ENCODE measurements around the gene ZBTB20. TPM values are rescaled to one million over a fixed set of nuclear protein-coding genes. Genes with fewer than 3 reads are reported as not detected.

Gene ZBTB20
- total and polyA plus RNA-seq, 4 donors: 0.69 to 128 (median 51.7) TPM

GRCh38 chr3:114775395-114775794, 371.7 kb downstream of the ZBTB20 start:
- H3K36me3 ChIP-seq (ENCODE audit: control insufficient read depth in 1 of 2, insufficient read depth in 2 of 2, low read length in 1 of 2): no peaks in the 10 kb centered on the region
- no peak for DNase-seq
- no peaks in the 10 kb centered on the region for H3K4me1 ChIP-seq (ENCODE audit: control insufficient read depth in 1 of 2, insufficient read depth in 2 of 2, low read length in 2 of 2)
- no peaks in the 10 kb centered on the region for H3K27me3 ChIP-seq (ENCODE audit: control insufficient read depth in 1 of 2, insufficient read depth in 2 of 2, low read length in 1 of 2)
- intact Hi-C loops (cut with DNase I): no loop called here
- ATAC-seq (ENCODE audit: low FRiP score): no peak
- 49% methylated on average over 2 of the region's 2 CpGs for WGBS, 2 donors
- H3K27ac ChIP-seq (ENCODE audit: low read depth in 1 of 2, low read length in 2 of 2): no peak overlapping the region
- H3K9me3 ChIP-seq (ENCODE audit: control insufficient read depth, low read length): peaks cover 1% of the 10 kb centered on the region
- no peak overlapping the region for H3K4me3 ChIP-seq (ENCODE audit: low read length in 2 of 2)

DNA sequence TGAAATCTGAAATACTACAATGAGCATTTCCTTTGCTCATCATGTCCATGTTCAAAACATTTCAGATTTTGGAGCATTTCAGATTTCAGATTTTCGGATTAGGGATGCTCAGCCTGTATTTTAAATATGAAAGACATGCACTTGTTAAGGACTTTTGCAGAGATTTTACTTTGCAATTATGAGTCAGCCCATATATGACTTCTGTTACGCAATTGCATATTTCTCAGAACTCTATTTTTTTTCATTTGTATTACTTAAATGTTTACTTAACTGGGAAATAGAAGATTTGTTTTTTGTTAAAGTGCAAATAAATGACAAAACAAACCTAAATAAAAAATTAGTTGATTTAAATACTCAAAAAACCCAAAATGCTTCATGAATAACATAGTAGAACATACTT, 376.2 kb downstream of the ZBTB20 start:
- DNase-seq (no peak), ATAC-seq (ENCODE audit: low FRiP score) (no peak)
- Histone ChIP-seq H3K9me3 (ENCODE audit: control insufficient read depth, low read length) (no peaks in the 10 kb centered on the region), H3K27me3 (ENCODE audit: control insufficient read depth in 1 of 2, insufficient read depth in 2 of 2, low read length in 1 of 2) (no peaks in the 10 kb centered on the region), H3K4me3 (ENCODE audit: low read length in 2 of 2) (no peak overlapping the region), H3K36me3 (ENCODE audit: control insufficient read depth in 1 of 2, insufficient read depth in 2 of 2, low read length in 1 of 2) (no peaks in the 10 kb centered on the region), H3K27ac (ENCODE audit: low read depth in 1 of 2, low read length in 2 of 2) (no peak overlapping the region), H3K4me1 (ENCODE audit: control insufficient read depth in 1 of 2, insufficient read depth in 2 of 2, low read length in 2 of 2) (no peaks in the 10 kb centered on the region)
- 95 to 97% methylated on average over 2 of the region's 2 CpGs for WGBS, 2 donors
- intact Hi-C loops (cut with DNase I): no loop called here

DNA sequence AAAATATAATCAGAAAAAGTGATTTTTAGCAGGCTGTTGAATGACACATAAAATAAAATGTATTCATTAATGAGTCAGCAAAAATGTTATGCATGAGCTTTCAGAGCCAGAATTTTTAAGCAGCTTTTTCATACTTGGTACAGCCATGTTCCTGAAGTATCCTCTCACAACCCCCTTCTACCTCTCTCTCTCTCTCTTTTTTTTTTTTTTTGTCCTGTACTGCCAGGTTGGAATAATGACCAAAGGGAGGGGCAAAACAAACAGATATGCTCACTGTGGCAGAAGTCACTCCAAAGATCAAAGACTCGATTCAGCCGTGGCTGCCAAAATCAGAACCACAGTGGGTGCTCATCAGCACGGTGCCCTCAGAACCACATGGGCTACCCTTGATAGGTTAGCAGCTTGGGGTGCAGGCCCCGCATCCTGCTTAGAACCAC, 383.0 kb downstream of the ZBTB20 start:
- intact Hi-C loops (cut with DNase I): no loop called here
- H3K9me3 ChIP-seq (ENCODE audit: control insufficient read depth, low read length): no peaks in the 10 kb centered on the region
- H3K27ac ChIP-seq (ENCODE audit: low read depth in 1 of 2, low read length in 2 of 2): no peak overlapping the region
- WGBS, 2 donors: 67 to 78% methylated on average over 4 of the region's 4 CpGs
- no peak for DNase-seq
- peaks cover under 1 to 1% of the 10 kb centered on the region in 2 donors for H3K4me1 ChIP-seq (ENCODE audit: control insufficient read depth in 1 of 2, insufficient read depth in 2 of 2, low read length in 2 of 2)
- no peak for ATAC-seq (ENCODE audit: low FRiP score)
- H3K4me3 ChIP-seq (ENCODE audit: low read length in 2 of 2): no peak overlapping the region
- no peaks in the 10 kb centered on the region for H3K27me3 ChIP-seq (ENCODE audit: control insufficient read depth in 1 of 2, insufficient read depth in 2 of 2, low read length in 1 of 2)
- H3K36me3 ChIP-seq (ENCODE audit: control insufficient read depth in 1 of 2, insufficient read depth in 2 of 2, low read length in 1 of 2): no peaks in the 10 kb centered on the region

DNA sequence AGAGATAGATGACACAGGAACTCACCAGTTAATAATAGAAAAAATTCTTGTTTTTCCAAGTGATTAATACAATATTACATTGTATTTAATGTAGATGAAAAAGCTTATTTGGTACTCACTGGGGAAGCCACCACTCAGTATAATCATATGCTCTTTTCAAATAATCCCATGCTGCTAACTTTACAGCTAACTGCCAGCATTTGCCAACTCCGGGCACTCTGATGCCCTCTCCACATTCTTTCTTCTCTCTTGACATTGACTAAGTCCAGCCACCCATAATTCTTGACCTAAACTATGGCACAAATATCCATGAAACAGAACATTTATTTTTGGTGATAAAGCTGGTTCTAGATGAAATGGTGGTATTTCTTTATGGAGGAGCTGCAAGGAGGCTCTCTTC, 384.9 kb downstream of the ZBTB20 start:
- no peak overlapping the region for H3K27ac ChIP-seq (ENCODE audit: low read depth in 1 of 2, low read length in 2 of 2)
- peaks cover 1 to 2% of the 10 kb centered on the region in 2 donors for H3K4me1 ChIP-seq (ENCODE audit: control insufficient read depth in 1 of 2, insufficient read depth in 2 of 2, low read length in 2 of 2)
- intact Hi-C loops (cut with DNase I): no loop called here
- H3K9me3 ChIP-seq (ENCODE audit: control insufficient read depth, low read length): no peaks in the 10 kb centered on the region
- H3K4me3 ChIP-seq (ENCODE audit: low read length in 2 of 2): no peak overlapping the region
- no peaks in the 10 kb centered on the region for H3K27me3 ChIP-seq (ENCODE audit: control insufficient read depth in 1 of 2, insufficient read depth in 2 of 2, low read length in 1 of 2)
- WGBS, 2 donors: 82 to 83% methylated on average over 1 of the region's 1 CpG
- DNase-seq (no peak), ATAC-seq (ENCODE audit: low FRiP score) (no peak)
- H3K36me3 ChIP-seq (ENCODE audit: control insufficient read depth in 1 of 2, insufficient read depth in 2 of 2, low read length in 1 of 2): no peaks in the 10 kb centered on the region

GRCh38 chr3:114760679-114761078, 386.4 kb downstream of the ZBTB20 start:
- H3K4me3 ChIP-seq (ENCODE audit: low read length in 2 of 2): no peak overlapping the region
- H3K27ac ChIP-seq (ENCODE audit: low read depth in 1 of 2, low read length in 2 of 2): no peak overlapping the region
- H3K4me1 ChIP-seq (ENCODE audit: control insufficient read depth in 1 of 2, insufficient read depth in 2 of 2, low read length in 2 of 2): peaks cover 1 to 2% of the 10 kb centered on the region in 2 donors
- no peaks in the 10 kb centered on the region for H3K36me3 ChIP-seq (ENCODE audit: control insufficient read depth in 1 of 2, insufficient read depth in 2 of 2, low read length in 1 of 2)
- DNase-seq (no peak), ATAC-seq (ENCODE audit: low FRiP score) (no peak)
- H3K27me3 ChIP-seq (ENCODE audit: control insufficient read depth in 1 of 2, insufficient read depth in 2 of 2, low read length in 1 of 2): no peaks in the 10 kb centered on the region
- intact Hi-C loops (cut with DNase I): no loop called here
- no peaks in the 10 kb centered on the region for H3K9me3 ChIP-seq (ENCODE audit: control insufficient read depth, low read length)

DNA sequence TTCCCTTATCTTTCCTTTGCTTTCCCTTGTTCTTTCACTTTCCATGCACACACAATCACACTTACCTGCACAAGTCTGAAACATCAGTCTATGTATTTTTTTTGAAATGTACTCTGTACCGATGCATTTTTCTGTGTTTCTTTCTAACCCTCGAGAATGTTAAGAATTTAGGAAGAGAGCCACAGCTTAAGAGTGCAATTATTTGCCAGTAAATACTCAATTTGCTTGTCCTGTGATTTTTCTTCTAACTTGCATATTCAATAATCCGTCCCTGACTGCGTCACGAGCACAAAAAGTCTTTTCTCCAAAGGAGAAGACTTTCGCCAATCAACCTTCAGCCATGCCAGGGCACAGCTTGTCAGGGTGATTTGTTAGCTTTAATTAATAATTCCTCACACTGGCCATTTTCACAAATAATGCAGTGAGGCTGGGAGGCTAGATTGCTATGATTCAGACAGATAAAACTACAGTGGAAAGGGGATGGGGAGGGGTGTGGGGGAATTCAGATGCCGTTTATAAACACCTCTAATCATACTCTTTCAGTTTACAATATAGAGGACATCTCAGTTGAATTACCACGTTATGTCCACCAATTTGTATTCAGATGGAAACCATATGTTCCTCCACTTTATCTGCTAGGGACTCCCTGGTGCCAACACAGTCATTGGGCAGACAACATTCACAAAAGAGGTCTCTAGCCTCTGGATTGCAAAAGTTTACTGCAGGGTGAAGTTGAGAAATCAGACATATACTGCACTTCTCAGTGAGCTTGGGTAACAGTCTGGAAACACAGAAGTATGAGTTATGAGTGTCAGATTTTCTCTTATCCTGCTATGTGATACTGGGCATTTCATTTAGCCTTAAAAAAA, 388.0 kb downstream of the ZBTB20 start:
- Histone ChIP-seq H3K27ac (ENCODE audit: low read depth in 1 of 2, low read length in 2 of 2) (no peak overlapping the region), H3K27me3 (ENCODE audit: control insufficient read depth in 1 of 2, insufficient read depth in 2 of 2, low read length in 1 of 2) (no peaks in the 10 kb centered on the region), H3K36me3 (ENCODE audit: control insufficient read depth in 1 of 2, insufficient read depth in 2 of 2, low read length in 1 of 2) (no peaks in the 10 kb centered on the region), H3K4me3 (ENCODE audit: low read length in 2 of 2) (peak overlapping the region in 1 of 2 donors; percentile 41), H3K9me3 (ENCODE audit: control insufficient read depth, low read length) (no peaks in the 10 kb centered on the region), H3K4me1 (ENCODE audit: control insufficient read depth in 1 of 2, insufficient read depth in 2 of 2, low read length in 2 of 2) (peaks cover 1 to 2% of the 10 kb centered on the region in 2 donors)
- WGBS, 2 donors: 41 to 45% methylated on average over 8 of the region's 8 CpGs
- ATAC-seq (ENCODE audit: low FRiP score) (peak; percentile 60), DNase-seq (no peak)
- intact Hi-C loops (cut with DNase I): no loop called here

DNA sequence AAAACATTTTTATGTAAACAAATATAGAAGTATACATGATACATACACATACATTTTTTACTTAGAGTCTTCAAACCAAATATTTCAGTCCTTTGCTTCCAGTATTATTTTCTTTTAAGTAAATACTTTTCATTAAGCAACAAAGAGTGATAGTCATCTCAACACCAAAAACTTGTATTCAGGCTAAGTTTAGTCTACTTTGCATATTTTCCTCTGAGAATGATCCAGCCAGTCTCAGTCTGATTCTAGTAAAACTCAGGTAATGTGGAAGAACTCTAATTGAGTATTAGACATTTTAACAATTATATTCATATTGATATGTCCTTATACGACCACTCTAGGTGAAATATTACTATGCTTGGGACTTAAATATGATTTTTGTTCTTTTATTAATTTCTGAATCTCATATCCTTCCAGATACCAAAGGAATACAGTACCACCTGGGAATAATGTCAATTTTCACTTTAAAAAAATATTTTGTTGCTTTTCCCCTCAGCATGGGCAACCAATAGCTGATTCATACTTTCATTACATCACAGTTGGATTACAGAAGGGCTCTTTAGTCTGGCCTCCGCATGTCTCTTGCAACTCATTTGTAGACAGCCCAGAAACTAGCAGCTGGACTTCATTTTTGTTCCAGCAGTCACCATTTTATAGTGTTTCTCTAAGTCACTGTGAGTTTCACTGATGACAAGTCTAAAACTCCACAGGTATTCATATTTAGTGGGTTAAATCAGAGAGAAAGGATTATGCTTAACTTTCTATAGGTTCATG, 390.4 kb downstream of the ZBTB20 start:
- H3K4me3 ChIP-seq (ENCODE audit: low read length in 2 of 2): no peak overlapping the region
- H3K27me3 ChIP-seq (ENCODE audit: control insufficient read depth in 1 of 2, insufficient read depth in 2 of 2, low read length in 1 of 2): no peaks in the 10 kb centered on the region
- H3K4me1 ChIP-seq (ENCODE audit: control insufficient read depth in 1 of 2, insufficient read depth in 2 of 2, low read length in 2 of 2): peaks cover 1 to 2% of the 10 kb centered on the region in 2 donors
- H3K9me3 ChIP-seq (ENCODE audit: control insufficient read depth, low read length): no peaks in the 10 kb centered on the region
- intact Hi-C loops (cut with DNase I): no loop called here
- ATAC-seq (ENCODE audit: low FRiP score) (peak; percentile 66), DNase-seq (no peak)
- no peaks in the 10 kb centered on the region for H3K36me3 ChIP-seq (ENCODE audit: control insufficient read depth in 1 of 2, insufficient read depth in 2 of 2, low read length in 1 of 2)
- H3K27ac ChIP-seq (ENCODE audit: low read depth in 1 of 2, low read length in 2 of 2): no peak overlapping the region
- WGBS, 2 donors: 83 to 86% methylated on average over 2 of the region's 2 CpGs

- no peaks in the 10 kb centered on the region for H3K36me3 ChIP-seq (ENCODE audit: control insufficient read depth in 1 of 2, insufficient read depth in 2 of 2, low read length in 1 of 2)
- H3K4me1 ChIP-seq (ENCODE audit: control insufficient read depth in 1 of 2, insufficient read depth in 2 of 2, low read length in 2 of 2): peaks cover 0 to 8% of the 10 kb centered on the region in 2 donors
- WGBS, 2 donors: 23 to 25% methylated on average over 3 of the region's 3 CpGs
- ATAC-seq (ENCODE audit: low FRiP score): peak; percentile 36
- no peak for DNase-seq
- H3K9me3 ChIP-seq (ENCODE audit: control insufficient read depth, low read length): no peaks in the 10 kb centered on the region
- peak overlapping the region in 1 of 2 donors; percentile 57 for H3K27ac ChIP-seq (ENCODE audit: low read depth in 1 of 2, low read length in 2 of 2)
- no peaks in the 10 kb centered on the region for H3K27me3 ChIP-seq (ENCODE audit: control insufficient read depth in 1 of 2, insufficient read depth in 2 of 2, low read length in 1 of 2)
- peak overlapping the region; percentile 43 to 64 for H3K4me3 ChIP-seq (ENCODE audit: low read length in 2 of 2)
- intact Hi-C loops (cut with DNase I): no loop called here
Observed at GRCh38 chr3:114746502-114746901, 400.6 kb downstream of the ZBTB20 start.

Measured in aorta (tissue), 5 donors.